A549 (cell line): ENCODE results near the gene ARHGAP9. TPM values are rescaled to one million over a fixed set of nuclear protein-coding genes. Genes with fewer than 3 reads are reported as not detected.
"Not testable (repeated sequence)": the region's sequence is repeated elsewhere in the genome, so short reads cannot be mapped to it uniquely, and the experiment has no call there.

Experiments used
- ATAC-seq, 2 experiments: fragments of 200-7000 bp in 1 of 2; fragments of >200 bp in 1 of 2; cut with Nextera tagmentation in 1 of 2; cut with Tn5 transposase in 1 of 2; 3 replicates each; pipeline versions ENCODE4 v1.8.0 to v1.9.1; 2018 to 2020; ENCODE audit warnings: mild to moderate bottlenecking in 1 of 2, moderate library complexity in 1 of 2
- CTCF ChIA-PET: fragments of 300-600 bp; sonication (Branson Sonifier 250); formaldehyde crosslinking; extraction: SDS; loops from one replicate; lab custom pipeline; 2021; ENCODE audit warnings: antibody characterized with exemption, inconsistent platforms; lab: Yijun Ruan, JAX
- POLR2A ChIA-PET: fragments of 350-600 bp; formaldehyde crosslinking; extraction: SDS; loops from one replicate; lab custom pipeline; 2021; ENCODE audit warnings: antibody characterized with exemption, inconsistent platforms; lab: Yijun Ruan, JAX
- DNase-seq, 2 experiments: peaks; one replicate each; pipeline versions ENCODE4 v3.0.0 to v3.0.0-alpha.2; 2011 to 2016; ENCODE audit warnings: low read depth in 1 of 2, low spot score in 1 of 2
- FAIRE-seq: peaks from 2 replicates; lab custom pipeline; 2011; peaks lifted over from hg19 to GRCh38; lab: Jason Lieb, UNC
- H3K27ac ChIP-seq, 2 experiments: fragments of >200 bp; sonication (Bioruptor Twin); formaldehyde crosslinking; 3 replicates each; pipeline ENCODE4 v1.5.1; 2016 to 2017
- H3K4me1 ChIP-seq: fragments of >200 bp; sonication (Bioruptor Twin); formaldehyde crosslinking; 3 replicates; pipeline ENCODE4 v1.6.1; 2016
- H3K4me2 ChIP-seq: fragments of >200 bp; sonication (Bioruptor Twin); formaldehyde crosslinking; 3 replicates; pipeline ENCODE4 v1.6.1; 2016
- H3K4me3 ChIP-seq: fragments of >200 bp; sonication (Bioruptor Twin); formaldehyde crosslinking; 3 replicates; pipeline ENCODE4 v1.5.1; 2016
- H3K9me3 ChIP-seq: fragments of >200 bp; sonication (Bioruptor Twin); formaldehyde crosslinking; 3 replicates; pipeline ENCODE4 v1.6.1; 2016
- BHLHE40 ChIP-seq: IDR thresholded peaks from 2 replicates; pipeline ENCODE4 v1.6.1; 2012; ENCODE audit warnings: low read depth, low read length, inconsistent platforms
- CBX2 ChIP-seq: fragments of 200-600 bp; sonication (generic); IDR thresholded peaks from 2 replicates; pipeline ENCODE4 v1.6.1; 2016; ENCODE audit warnings: low read depth, mild to moderate bottlenecking, borderline replicate concordance
- FOSB ChIP-seq: fragments of 250-450 bp; sonication (Bioruptor Pico); IDR thresholded peaks from 2 replicates; pipeline ENCODE4 v1.5.0; 2020; ENCODE audit warnings: mild to moderate bottlenecking, moderate library complexity
- HEYL ChIP-seq: fragments of 250-450 bp; sonication (Bioruptor Pico); IDR thresholded peaks from 2 replicates; pipeline ENCODE4 v1.8.0; 2021; ENCODE audit warnings: mild to moderate bottlenecking, moderate library complexity
- HOXA7 ChIP-seq: fragments of 250-450 bp; sonication (Bioruptor Pico); IDR thresholded peaks from 2 replicates; pipeline ENCODE4 v1.5.0; 2020; ENCODE audit warnings: mild to moderate bottlenecking, moderate library complexity
- HOXB5 ChIP-seq: fragments of 250-450 bp; sonication (Bioruptor Pico); IDR thresholded peaks from 2 replicates; pipeline ENCODE4 v1.5.0; 2020; ENCODE audit warnings: mild to moderate bottlenecking, moderate library complexity
- KDM1A ChIP-seq: fragments of 200-600 bp; sonication (generic); IDR thresholded peaks from 2 replicates; pipeline ENCODE4 v1.6.1; 2016; ENCODE audit warnings: low read depth, mild to moderate bottlenecking
- MAZ ChIP-seq: fragments of 150-350 bp; IDR thresholded peaks from 2 replicates; pipeline ENCODE4 v1.6.1; 2014; ENCODE audit warnings: antibody characterized with exemption, low read depth, low read length, borderline replicate concordance
- MYC ChIP-seq: IDR thresholded peaks from 2 replicates; pipeline ENCODE4 v1.6.1; 2012; ENCODE audit warnings: mild to moderate bottlenecking, inconsistent platforms, low read length, improper control_type of control experiment, borderline replicate concordance
- NPAS2 ChIP-seq: fragments of 250-450 bp; sonication (Bioruptor Pico); IDR thresholded peaks from 2 replicates; pipeline ENCODE4 v1.8.0; 2022; ENCODE audit warnings: mild to moderate bottlenecking, moderate library complexity, borderline replicate concordance
- POLR2A ChIP-seq: IDR thresholded peaks from 2 replicates; pipeline ENCODE4 v1.6.1; 2012; ENCODE audit warnings: mild to moderate bottlenecking, low read length
- POLR2AphosphoS2 ChIP-seq: conservative IDR thresholded peaks from 2 replicates; pipeline ENCODE4 v1.6.1; 2012; ENCODE audit warnings: low read length, improper control_type of control experiment, inconsistent platforms
- TFCP2L1 ChIP-seq: fragments of 250-450 bp; sonication (Bioruptor Pico); IDR thresholded peaks from 2 replicates; pipeline ENCODE4 v1.5.0; 2021; ENCODE audit warnings: mild to moderate bottlenecking
- ZC3H11A ChIP-seq: fragments of 450-650 bp; IDR thresholded peaks from 2 replicates; pipeline ENCODE4 v1.6.1; 2014; ENCODE audit warnings: antibody characterized with exemption, mild to moderate bottlenecking
- ZFP36 ChIP-seq: fragments of 450-650 bp; IDR thresholded peaks from 2 replicates; pipeline ENCODE4 v1.6.1; 2014; ENCODE audit warnings: borderline replicate concordance; ENCODE audit not compliant: partially characterized antibody
- ZNF302 ChIP-seq: fragments of 250-450 bp; sonication (Bioruptor Pico); IDR thresholded peaks from 2 replicates; pipeline ENCODE4 v1.9.0; 2021; ENCODE audit warnings: inconsistent platforms, mild to moderate bottlenecking, moderate library complexity
- WGBS: methylation state at CpG from one replicate; pipeline ENCODE4 v1.1.6; 2017; ENCODE audit errors: missing lambda C conversion rate; 5-methylcytosine and 5-hydroxymethylcytosine counted together
- polyA plus RNA-seq, 4 experiments: library from polyadenylated mRNA; depleted of rRNA in 3 of 4; stranded (reverse); fragments of >200 nt; fragmentation: RNase III in 1 of 4; extraction: RNeasy Plus Mini Kit Qiagen cat#74134 plus additional on column Dnase treatment in 1 of 4; gene quantifications; 2 replicates in 3 of 4; 3 replicates in 1 of 4; pipeline ENCODE4 v1.2.3, GENCODE V29; 2011 to 2017
- TF ChIP-seq, protein P1 (sequence below): fragments of >200 bp; sonication (Bioruptor Twin); formaldehyde crosslinking; IDR thresholded peaks from 3 replicates; pipeline ENCODE4 v1.6.1; 2016
- TF ChIP-seq, protein P2 (sequence below): IDR thresholded peaks from 2 replicates; pipeline ENCODE4 v1.6.1; 2012
- TF ChIP-seq, protein P3 (sequence below): fragments of 150-350 bp; IDR thresholded peaks from 2 replicates; pipeline ENCODE4 v1.6.1; 2014; ENCODE audit warnings: low read depth, mild to moderate bottlenecking, low read length
- TF ChIP-seq, protein P4 (sequence below): fragments of 250-450 bp; sonication (Bioruptor Pico); IDR thresholded peaks from 2 replicates; pipeline ENCODE4 v1.5.0; 2021; ENCODE audit warnings: mild to moderate bottlenecking, moderate library complexity, borderline replicate concordance

The ARHGAP9 gene
- polyA plus RNA-seq, 2 of the 4 experiments (the other 2 are of a cell fraction), result 0.25 TPM; not detected in 1

DNA sequence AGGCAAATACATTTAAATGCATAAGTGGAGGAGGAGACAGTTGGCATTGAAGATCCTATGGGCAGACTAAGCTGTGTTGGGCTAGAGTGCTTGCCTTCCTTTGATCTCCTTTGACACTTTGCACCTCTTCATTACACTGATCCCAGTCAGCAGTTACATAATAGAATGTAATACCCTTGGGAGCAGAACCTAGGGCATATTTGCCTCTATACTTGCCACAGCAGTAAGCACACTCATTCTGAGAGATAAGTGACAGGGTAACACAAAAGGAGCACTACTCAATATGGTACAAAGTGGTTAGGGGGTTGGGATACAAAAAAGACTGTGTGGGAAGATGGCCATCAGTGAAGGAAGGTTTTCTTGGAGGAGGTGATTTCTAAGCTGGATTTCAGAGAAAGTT lies 17.2 kb upstream of the ARHGAP9 start:
- H3K4me3 ChIP-seq, result no peak overlapping the region
- no peak for ATAC-seq
- FAIRE-seq, result no peak
- H3K4me1 ChIP-seq, result no peaks in the 10 kb centered on the region
- DNase-seq, result no peak
- no peak overlapping the region for H3K27ac ChIP-seq
- ChIA-PET POLR2A (no interaction called here), CTCF (interaction anchor here (0.8 to 1.2 kb wide), 6 partner anchors 18 to 71 kb away, joined by 3 read pairs; no protein-coding TSS in a partner anchor)
- H3K4me2 ChIP-seq, result no peak overlapping the region
- TF ChIP-seq ZC3H11A (no peak), ZNF302 (no peak), BHLHE40 (no peak), MYC (no peak), FOSB (CRISPR knock-in tag) (no peak), HEYL (CRISPR knock-in tag) (no peak), CBX2 (no peak), POLR2AphosphoS2 (no peak)
- TF ChIP-seq, protein P1, sequence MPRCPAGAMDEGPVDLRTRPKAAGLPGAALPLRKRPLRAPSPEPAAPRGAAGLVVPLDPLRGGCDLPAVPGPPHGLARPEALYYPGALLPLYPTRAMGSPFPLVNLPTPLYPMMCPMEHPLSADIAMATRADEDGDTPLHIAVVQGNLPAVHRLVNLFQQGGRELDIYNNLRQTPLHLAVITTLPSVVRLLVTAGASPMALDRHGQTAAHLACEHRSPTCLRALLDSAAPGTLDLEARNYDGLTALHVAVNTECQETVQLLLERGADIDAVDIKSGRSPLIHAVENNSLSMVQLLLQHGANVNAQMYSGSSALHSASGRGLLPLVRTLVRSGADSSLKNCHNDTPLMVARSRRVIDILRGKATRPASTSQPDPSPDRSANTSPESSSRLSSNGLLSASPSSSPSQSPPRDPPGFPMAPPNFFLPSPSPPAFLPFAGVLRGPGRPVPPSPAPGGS, result no peak
- TF ChIP-seq, all 56 proteins: peak for 0
- H3K9me3 ChIP-seq, result no peaks in the 10 kb centered on the region

DNA sequence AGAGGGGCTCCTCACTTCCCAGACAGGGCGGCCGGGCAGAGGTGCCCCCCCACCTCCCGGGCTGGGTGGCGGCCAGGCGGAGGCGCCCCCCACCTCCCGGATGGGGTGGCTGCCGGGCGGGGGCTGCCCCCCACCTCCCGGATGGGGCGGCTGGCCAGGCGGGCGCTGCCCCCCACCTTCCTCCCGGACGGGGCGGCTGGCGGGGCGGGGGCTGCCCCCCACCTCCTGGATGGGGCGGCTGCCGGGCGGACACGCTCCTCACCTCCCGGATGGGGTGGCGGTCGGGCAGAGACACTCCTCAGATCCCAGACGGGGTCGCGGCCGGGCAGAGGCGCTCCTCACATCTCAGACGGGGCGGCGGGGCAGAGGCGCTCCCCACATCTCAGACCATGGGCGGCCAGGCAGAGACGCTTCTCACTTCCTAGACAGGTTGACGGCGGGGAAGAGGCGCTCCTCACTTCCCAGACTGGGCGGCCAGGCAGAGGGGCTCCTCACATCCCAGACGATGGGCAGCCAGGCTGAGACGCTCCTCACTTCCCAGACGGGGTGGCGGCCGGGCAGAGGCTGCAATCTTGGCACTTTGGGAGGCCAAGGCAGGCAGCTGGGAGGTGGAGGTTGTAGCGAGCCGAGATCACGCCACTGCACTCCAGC lies 15.5 kb upstream of the ARHGAP9 start:
- H3K9me3 ChIP-seq, H3K4me1 ChIP-seq, H3K27ac ChIP-seq, H3K4me2 ChIP-seq, ATAC-seq, H3K4me3 ChIP-seq, POLR2A ChIA-PET, FAIRE-seq, CTCF ChIA-PET, DNase-seq: not testable (repeated sequence)
- 95% methylated on average over 15 of the region's 48 CpGs for WGBS

DNA sequence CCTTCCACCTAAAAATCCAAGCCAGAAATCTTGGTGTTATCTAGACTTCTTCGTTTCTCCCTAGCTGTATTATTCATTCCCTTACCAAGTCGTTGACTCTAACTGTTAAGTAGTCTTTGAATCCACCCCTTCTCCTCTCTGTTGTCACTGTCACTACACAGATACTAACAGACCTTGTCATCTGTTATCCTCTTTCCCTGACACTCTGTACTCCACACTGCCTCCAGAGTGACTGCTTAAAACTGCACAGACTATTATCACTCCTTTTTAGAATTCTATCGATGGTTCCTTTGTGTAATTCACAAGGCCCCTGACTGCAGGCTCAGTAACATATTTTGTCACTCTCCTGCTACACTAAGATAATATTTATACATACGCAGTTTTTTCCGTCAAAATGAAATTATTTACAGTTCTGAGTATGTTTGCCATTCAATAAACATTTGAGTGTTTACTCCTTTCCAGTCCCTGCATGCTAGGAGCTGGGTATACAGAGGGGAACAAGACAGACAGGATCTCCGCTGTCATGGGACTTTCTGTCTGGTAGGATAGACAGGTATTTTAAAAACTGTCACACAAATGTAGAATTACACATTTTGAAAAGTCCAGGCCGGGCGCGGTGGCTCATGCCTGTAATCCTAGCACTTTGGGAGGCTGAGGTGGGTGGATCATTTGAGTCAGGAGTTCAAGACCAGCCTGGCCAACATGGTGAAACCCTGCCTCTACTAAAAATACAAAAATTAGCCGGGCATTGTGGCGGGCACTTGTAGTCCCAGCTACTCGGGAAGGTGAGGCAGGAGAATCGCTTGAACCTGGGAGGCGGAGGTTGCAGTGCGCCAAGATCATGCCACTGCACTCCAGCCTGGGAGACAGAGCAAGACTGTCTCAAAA lies 12.0 kb upstream of the ARHGAP9 start:
- ATAC-seq (peak; percentile 59 to 78), FAIRE-seq (peak; percentile 23), DNase-seq (peak; percentile 51 to 56)
- Histone ChIP-seq H3K4me3 (no peak overlapping the region), H3K9me3 (no peaks in the 10 kb centered on the region), H3K4me2 (no peak overlapping the region), H3K27ac (no peak overlapping the region), H3K4me1 (peaks cover 12% of the 10 kb centered on the region)
- TF ChIP-seq ZNF302 (no peak), ZFP36 (no peak), KDM1A (no peak), POLR2A (no peak)
- 84% methylated on average over 15 of the region's 15 CpGs for WGBS
- POLR2A ChIA-PET, result no interaction called here
- CTCF ChIA-PET, result interaction anchor here (0.6 to 2.4 kb wide), 6 partner anchors 13 to 278 kb away, joined by 3 to 9 read pairs (median 4); partner anchors contain the start of gene GLI1

DNA sequence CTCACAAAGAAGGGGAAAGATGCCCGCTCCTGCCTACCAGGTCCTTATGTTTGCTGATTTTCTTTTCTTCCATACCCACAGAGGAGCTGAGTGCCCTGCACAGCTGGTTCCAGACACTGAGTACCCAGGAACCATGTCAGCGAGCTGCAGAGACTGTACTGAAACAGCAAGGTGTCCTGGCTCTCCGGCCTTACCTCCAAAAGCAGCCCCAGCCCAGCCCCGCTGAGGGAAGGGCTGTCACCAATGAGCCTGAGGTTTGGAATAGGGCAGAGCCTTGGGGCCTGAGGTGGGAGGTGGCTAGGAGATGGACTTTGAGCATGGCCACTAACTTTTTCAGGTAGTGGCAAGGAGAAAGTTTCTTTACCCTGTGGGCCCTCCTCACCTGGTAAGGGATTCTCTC lies 10.5 kb upstream of the ARHGAP9 start:
- 96% methylated on average over 4 of the region's 4 CpGs for WGBS
- FAIRE-seq (no peak), DNase-seq (no peak), ATAC-seq (no peak)
- POLR2A ChIA-PET, result interaction anchor here (0.5 kb wide), 1 partner anchor 14 kb away, joined by 4 read pairs; no protein-coding TSS in a partner anchor
- Histone ChIP-seq H3K27ac (no peak overlapping the region), H3K4me3 (no peak overlapping the region), H3K4me2 (peak overlapping the region; percentile 0; the same call in 1 of the 3 replicates), H3K9me3 (no peaks in the 10 kb centered on the region), H3K4me1 (peaks cover 12% of the 10 kb centered on the region)
- CTCF ChIA-PET, result interaction anchor here (1.6 to 2.4 kb wide), 3 partner anchors 25 to 31 kb away, joined by 4 to 9 read pairs (median 9); partner anchors contain the start of gene GLI1
- TF ChIP-seq, protein P2, sequence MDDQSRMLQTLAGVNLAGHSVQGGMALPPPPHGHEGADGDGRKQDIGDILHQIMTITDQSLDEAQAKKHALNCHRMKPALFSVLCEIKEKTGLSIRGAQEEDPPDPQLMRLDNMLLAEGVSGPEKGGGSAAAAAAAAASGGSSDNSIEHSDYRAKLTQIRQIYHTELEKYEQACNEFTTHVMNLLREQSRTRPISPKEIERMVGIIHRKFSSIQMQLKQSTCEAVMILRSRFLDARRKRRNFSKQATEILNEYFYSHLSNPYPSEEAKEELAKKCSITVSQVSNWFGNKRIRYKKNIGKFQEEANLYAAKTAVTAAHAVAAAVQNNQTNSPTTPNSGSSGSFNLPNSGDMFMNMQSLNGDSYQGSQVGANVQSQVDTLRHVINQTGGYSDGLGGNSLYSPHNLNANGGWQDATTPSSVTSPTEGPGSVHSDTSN, result no peak
- TF ChIP-seq, protein P1, result no peak
- no peak for TF ChIP-seq FOSB (CRISPR knock-in tag)
- TF ChIP-seq, protein P3, sequence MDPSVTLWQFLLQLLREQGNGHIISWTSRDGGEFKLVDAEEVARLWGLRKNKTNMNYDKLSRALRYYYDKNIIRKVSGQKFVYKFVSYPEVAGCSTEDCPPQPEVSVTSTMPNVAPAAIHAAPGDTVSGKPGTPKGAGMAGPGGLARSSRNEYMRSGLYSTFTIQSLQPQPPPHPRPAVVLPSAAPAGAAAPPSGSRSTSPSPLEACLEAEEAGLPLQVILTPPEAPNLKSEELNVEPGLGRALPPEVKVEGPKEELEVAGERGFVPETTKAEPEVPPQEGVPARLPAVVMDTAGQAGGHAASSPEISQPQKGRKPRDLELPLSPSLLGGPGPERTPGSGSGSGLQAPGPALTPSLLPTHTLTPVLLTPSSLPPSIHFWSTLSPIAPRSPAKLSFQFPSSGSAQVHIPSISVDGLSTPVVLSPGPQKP, result no peak
- no peak for TF ChIP-seq TFCP2L1 (CRISPR knock-in tag)
- TF ChIP-seq CBX2, result no peak
- TF ChIP-seq MYC, result no peak
- no peak for TF ChIP-seq NPAS2 (CRISPR knock-in tag)
- TF ChIP-seq HOXB5 (CRISPR knock-in tag), result no peak
- no peak for TF ChIP-seq MAZ
- TF ChIP-seq, protein P4, sequence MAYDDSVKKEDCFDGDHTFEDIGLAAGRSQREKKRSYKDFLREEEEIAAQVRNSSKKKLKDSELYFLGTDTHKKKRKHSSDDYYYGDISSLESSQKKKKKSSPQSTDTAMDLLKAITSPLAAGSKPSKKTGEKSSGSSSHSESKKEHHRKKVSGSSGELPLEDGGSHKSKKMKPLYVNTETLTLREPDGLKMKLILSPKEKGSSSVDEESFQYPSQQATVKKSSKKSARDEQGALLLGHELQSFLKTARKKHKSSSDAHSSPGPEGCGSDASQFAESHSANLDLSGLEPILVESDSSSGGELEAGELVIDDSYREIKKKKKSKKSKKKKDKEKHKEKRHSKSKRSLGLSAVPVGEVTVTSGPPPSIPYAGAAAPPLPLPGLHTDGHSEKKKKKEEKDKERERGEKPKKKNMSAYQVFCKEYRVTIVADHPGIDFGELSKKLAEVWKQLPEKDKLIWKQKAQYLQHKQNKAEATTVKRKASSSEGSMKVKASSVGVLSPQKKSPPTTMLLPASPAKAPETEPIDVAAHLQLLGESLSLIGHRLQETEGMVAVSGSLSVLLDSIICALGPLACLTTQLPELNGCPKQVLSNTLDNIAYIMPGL, result no peak
- TF ChIP-seq HOXA7 (CRISPR knock-in tag), result no peak
